ENCODE measurements around the gene ARID1B.

The ARID1B gene

GRCh38 chr6:157017022-157017421 is 239.8 kb downstream of the ARID1B start:
- DNase-seq (ENCODE audit: low read depth in 1 of 2, low spot score in 1 of 2) = no peak

GRCh38 chr6:157017861-157018260 is 240.7 kb downstream of the ARID1B start:
- DNase-seq (ENCODE audit: low read depth in 1 of 2, low spot score in 1 of 2) = no peak

- no peak for DNase-seq (ENCODE audit: low read depth in 1 of 2, low spot score in 1 of 2)
These were observed 242.0 kb downstream of the ARID1B start for GRCh38 chr6:157019115-157019641.

- no peak for DNase-seq (ENCODE audit: low read depth in 1 of 2, low spot score in 1 of 2)
These were observed 242.6 kb downstream of the ARID1B start for GRCh38 chr6:157019733-157020132.

- DNase-seq (ENCODE audit: low read depth in 1 of 2, low spot score in 1 of 2) = no peak
These were observed 243.2 kb downstream of the ARID1B start for GRCh38 chr6:157020398-157020797.

GRCh38 chr6:157020881-157021343 is 243.7 kb downstream of the ARID1B start:
- DNase-seq (ENCODE audit: low read depth in 1 of 2, low spot score in 1 of 2) = peak; percentile 28 to 31

- DNase-seq (ENCODE audit: low read depth in 1 of 2, low spot score in 1 of 2) = peak; percentile 73 to 82
These were observed 244.3 kb downstream of the ARID1B start for GRCh38 chr6:157021344-157021992.

GRCh38 chr6:157021993-157022740 is 245.0 kb downstream of the ARID1B start:
- peak; percentile 72 to 76 for DNase-seq (ENCODE audit: low read depth in 1 of 2, low spot score in 1 of 2)

- no peak for DNase-seq (ENCODE audit: low read depth in 1 of 2, low spot score in 1 of 2)
These were observed 246.8 kb downstream of the ARID1B start for GRCh38 chr6:157023958-157024357.

GRCh38 chr6:157024745-157025144 is 247.6 kb downstream of the ARID1B start:
- DNase-seq (ENCODE audit: low read depth in 1 of 2, low spot score in 1 of 2) = no peak

- no peak for DNase-seq (ENCODE audit: low read depth in 1 of 2, low spot score in 1 of 2)
These were observed 248.3 kb downstream of the ARID1B start for GRCh38 chr6:157025437-157025836.

GRCh38 chr6:157029980-157030690 is 253.0 kb downstream of the ARID1B start:
- DNase-seq (ENCODE audit: low read depth in 1 of 2, low spot score in 1 of 2) = no peak

- no peak for DNase-seq (ENCODE audit: low read depth in 1 of 2, low spot score in 1 of 2)
These were observed 253.6 kb downstream of the ARID1B start for GRCh38 chr6:157030755-157031154.

GRCh38 chr6:157032923-157033322 is 255.7 kb downstream of the ARID1B start:
- no peak for DNase-seq (ENCODE audit: low read depth in 1 of 2, low spot score in 1 of 2)

GRCh38 chr6:157033428-157034140 is 256.4 kb downstream of the ARID1B start:
- DNase-seq (ENCODE audit: low read depth in 1 of 2, low spot score in 1 of 2) = no peak

GRCh38 chr6:157034436-157035230 is 257.5 kb downstream of the ARID1B start:
- DNase-seq (ENCODE audit: low read depth in 1 of 2, low spot score in 1 of 2) = no peak

- no peak for DNase-seq (ENCODE audit: low read depth in 1 of 2, low spot score in 1 of 2)
These were observed 258.4 kb downstream of the ARID1B start for GRCh38 chr6:157035546-157035945.

GRCh38 chr6:157036245-157036711 is 259.1 kb downstream of the ARID1B start:
- DNase-seq (ENCODE audit: low read depth in 1 of 2, low spot score in 1 of 2) = no peak

- no peak for DNase-seq (ENCODE audit: low read depth in 1 of 2, low spot score in 1 of 2)
These were observed 260.0 kb downstream of the ARID1B start for GRCh38 chr6:157037165-157037564.

- no peak for DNase-seq (ENCODE audit: low read depth in 1 of 2, low spot score in 1 of 2)
These were observed 261.4 kb downstream of the ARID1B start for GRCh38 chr6:157038610-157039009.

Data from activated T-helper 1 cell treated with anti-CD3 and anti-CD28 coated beads, Interleukin-2, amount 50 U/mL, for 16 hours (primary cell).